OCI-LY1 (cell line): ENCODE results near the gene UTF1.

Experiments
- H2AFZ ChIP-seq: fragments of 200-600 bp; sonication (generic), shearing (Covaris generic); 2 replicates; pipeline ENCODE4 v1.6.0; 2014; ENCODE audit warnings: antibody characterized with exemption, mild to moderate bottlenecking, low read length
- H3F3A ChIP-seq: fragments of 200-600 bp; sonication (generic), shearing (Covaris generic); 2 replicates; pipeline ENCODE4 v1.6.0; 2014; ENCODE audit warnings: mild to moderate bottlenecking, antibody characterized with exemption, low read length, moderate library complexity; ENCODE audit not compliant: insufficient read depth
- H3K27ac ChIP-seq: fragments of 200-600 bp; sonication (generic); 2 replicates; pipeline ENCODE4 v1.5.1; 2014; ENCODE audit warnings: low read length, mixed run types, mild to moderate bottlenecking, low read depth; ENCODE audit not compliant: poor library complexity, severe bottlenecking
- H3K27me3 ChIP-seq: fragments of 200-600 bp; sonication (generic); 2 replicates; pipeline ENCODE4 v1.6.0; 2014; ENCODE audit warnings: antibody characterized with exemption, mild to moderate bottlenecking, low read length, moderate library complexity; ENCODE audit not compliant: insufficient read depth
- H3K36me3 ChIP-seq: fragments of 200-600 bp; sonication (generic); 2 replicates; pipeline ENCODE4 v1.6.1; 2014; ENCODE audit warnings: mild to moderate bottlenecking, antibody characterized with exemption, low read length, moderate library complexity, mixed read lengths; ENCODE audit not compliant: insufficient read depth
- H3K4me1 ChIP-seq: fragments of 200-600 bp; sonication (generic); 2 replicates; pipeline ENCODE4 v1.5.1; 2014; ENCODE audit warnings: mild to moderate bottlenecking, low read length, moderate library complexity; ENCODE audit not compliant: insufficient read depth, severe bottlenecking
- H3K4me2 ChIP-seq: fragments of 200-600 bp; sonication (generic), shearing (Covaris generic); 2 replicates; pipeline ENCODE4 v1.6.1; 2014; ENCODE audit warnings: low read length
- H3K4me3 ChIP-seq: fragments of 200-600 bp; sonication (generic); 2 replicates; pipeline ENCODE4 v1.5.1; 2014; ENCODE audit warnings: low read length, low read depth, mild to moderate bottlenecking, mixed read lengths; ENCODE audit not compliant: poor library complexity, severe bottlenecking
- H3K79me2 ChIP-seq: fragments of 200-600 bp; shearing (Covaris generic); 2 replicates; pipeline ENCODE4 v1.6.1; 2016; ENCODE audit warnings: mixed run types, low read length, mixed read lengths; ENCODE audit not compliant: insufficient read depth
- H3K9ac ChIP-seq: fragments of 200-600 bp; sonication (generic), shearing (Covaris generic); 2 replicates; pipeline ENCODE4 v1.6.1; 2014; ENCODE audit warnings: mild to moderate bottlenecking, low read length, mixed read lengths
- H3K9me2 ChIP-seq: fragments of 200-600 bp; sonication (generic), shearing (Covaris generic); 2 replicates; pipeline ENCODE4 v1.6.1; 2014; ENCODE audit warnings: low read depth, mild to moderate bottlenecking, low read length, mixed read lengths
- H3K9me3 ChIP-seq: fragments of 200-600 bp; shearing (Covaris generic); 2 replicates; pipeline ENCODE4 v1.6.1; 2014; ENCODE audit warnings: low read length, mixed read lengths
- H4K20me1 ChIP-seq: fragments of 200-600 bp; sonication (generic), shearing (Covaris generic); 2 replicates; pipeline ENCODE4 v1.6.0; 2016; ENCODE audit warnings: mild to moderate bottlenecking, low read length; ENCODE audit not compliant: insufficient read depth
- CTCF ChIP-seq: fragments of 200-600 bp; sonication (generic), shearing (Covaris generic); IDR thresholded peaks from 2 replicates; pipeline ENCODE4 v1.5.1; 2017; ENCODE audit warnings: mild to moderate bottlenecking, antibody characterized with exemption, low read length, moderate library complexity, mixed read lengths
- EZH2 ChIP-seq: fragments of 200-600 bp; sonication (generic), shearing (Covaris generic); IDR thresholded peaks from 2 replicates; pipeline ENCODE4 v1.8.0; 2017; ENCODE audit warnings: borderline replicate concordance, mixed run types, mild to moderate bottlenecking, antibody characterized with exemption, low read length, moderate library complexity, mixed read lengths

UTF1 gene

DNA sequence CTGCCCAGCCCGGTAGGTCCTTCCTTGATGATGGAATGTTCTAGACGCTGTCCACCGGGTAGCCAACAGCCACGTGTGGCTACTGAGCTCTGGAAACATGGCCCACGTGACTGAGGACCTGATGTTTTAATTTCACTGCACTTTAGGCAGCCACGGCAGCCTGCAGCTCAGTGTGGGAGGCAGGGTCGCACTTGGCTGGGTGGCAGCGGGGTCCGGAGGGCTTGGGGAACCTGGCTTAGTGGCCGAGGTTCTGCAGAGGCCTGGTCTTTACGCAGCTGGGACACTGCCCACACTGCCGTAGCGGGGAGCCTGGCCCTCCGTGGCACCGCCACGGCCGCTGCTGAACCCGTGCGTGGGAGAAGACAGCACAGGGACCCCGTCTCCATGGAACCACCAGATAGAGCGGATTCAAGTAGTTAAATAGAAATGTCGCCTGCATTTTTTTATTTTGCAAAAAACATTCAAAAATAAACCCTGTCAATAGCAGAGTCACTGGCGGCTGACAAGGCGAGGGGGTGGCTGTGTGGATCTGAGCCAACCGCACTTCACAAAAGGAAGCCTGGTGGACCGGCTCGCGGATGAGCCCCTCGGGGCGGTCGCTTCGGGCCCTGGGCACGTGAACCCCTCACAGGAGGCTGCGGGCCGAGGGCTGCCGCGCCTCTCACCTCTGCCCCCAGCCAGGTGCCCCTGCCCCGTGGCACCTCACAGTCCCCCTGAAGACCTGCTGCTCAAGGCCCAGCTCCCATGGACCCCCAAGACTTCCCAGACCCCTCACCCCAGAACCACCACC, 25.6 kb upstream of the UTF1 start:
- Histone ChIP-seq H3F3A (no peaks in the 10 kb centered on the region), H3K79me2 (no peaks in the 10 kb centered on the region), H3K27ac (no peak overlapping the region), H3K9me2 (no peaks in the 10 kb centered on the region), H3K4me1 (no peaks in the 10 kb centered on the region), H4K20me1 (no peaks in the 10 kb centered on the region), H2AFZ (no peak overlapping the region), H3K9ac (no peak overlapping the region), H3K27me3 (no peaks in the 10 kb centered on the region), H3K4me2 (no peak overlapping the region), H3K36me3 (no peaks in the 10 kb centered on the region), H3K9me3 (no peaks in the 10 kb centered on the region), H3K4me3 (no peak overlapping the region)
- no peak for TF ChIP-seq CTCF
- no peak for TF ChIP-seq EZH2

DNA sequence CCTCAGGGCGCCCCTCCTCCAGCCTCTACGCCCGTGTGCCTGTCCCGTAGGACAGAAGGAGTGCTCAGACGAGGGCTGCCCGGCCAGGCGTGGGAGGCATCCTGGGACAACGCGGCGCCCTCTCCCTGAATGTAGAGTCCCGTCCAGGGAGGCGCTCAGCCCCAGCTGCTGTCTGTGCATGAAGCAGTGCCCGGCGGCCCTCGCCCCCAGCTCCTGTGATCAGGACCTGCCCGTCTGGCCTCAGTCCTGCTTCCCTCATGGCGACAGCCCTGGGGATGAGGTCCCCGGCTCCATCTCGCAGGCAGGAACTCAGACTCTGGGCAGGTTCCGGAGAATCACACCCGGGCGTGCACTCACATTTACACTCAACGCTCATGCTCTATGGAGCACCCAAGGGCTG, 24.9 kb upstream of the UTF1 start:
- H2AFZ ChIP-seq, result no peak overlapping the region
- H3K27ac ChIP-seq, result no peak overlapping the region
- H3K36me3 ChIP-seq, result no peaks in the 10 kb centered on the region
- no peak overlapping the region for H3K4me2 ChIP-seq
- no peaks in the 10 kb centered on the region for H3K27me3 ChIP-seq
- H3F3A ChIP-seq, result no peaks in the 10 kb centered on the region
- no peaks in the 10 kb centered on the region for H3K4me1 ChIP-seq
- H3K9ac ChIP-seq, result no peak overlapping the region
- no peaks in the 10 kb centered on the region for H4K20me1 ChIP-seq
- no peaks in the 10 kb centered on the region for H3K9me3 ChIP-seq
- no peak for TF ChIP-seq CTCF
- no peak for TF ChIP-seq EZH2
- H3K79me2 ChIP-seq, result no peaks in the 10 kb centered on the region
- H3K4me3 ChIP-seq, result no peak overlapping the region
- no peaks in the 10 kb centered on the region for H3K9me2 ChIP-seq

- no peaks in the 10 kb centered on the region for H3K4me1 ChIP-seq
- H3K9me3 ChIP-seq, result no peaks in the 10 kb centered on the region
- H3K9me2 ChIP-seq, result no peaks in the 10 kb centered on the region
- no peak overlapping the region for H3K4me2 ChIP-seq
- no peaks in the 10 kb centered on the region for H3F3A ChIP-seq
- TF ChIP-seq EZH2, result no peak
- TF ChIP-seq CTCF, result no peak
- no peak overlapping the region for H3K9ac ChIP-seq
- H4K20me1 ChIP-seq, result no peaks in the 10 kb centered on the region
- H3K36me3 ChIP-seq, result no peaks in the 10 kb centered on the region
- no peak overlapping the region for H2AFZ ChIP-seq
- no peaks in the 10 kb centered on the region for H3K79me2 ChIP-seq
- H3K4me3 ChIP-seq, result no peak overlapping the region
- H3K27ac ChIP-seq, result no peak overlapping the region
- no peaks in the 10 kb centered on the region for H3K27me3 ChIP-seq
Measured at GRCh38 chr10:133206356-133207040, 23.5 kb upstream of the UTF1 start.
